Liver (tissue), 9 donors: ENCODE measurements around the gene ALDH2. TPM values are rescaled to one million over a fixed set of nuclear protein-coding genes. Genes with fewer than 3 reads are reported as not detected.

ENCODE experiments used
- DNase-seq: peaks from one replicate; pipeline ENCODE4 v3.0.0-alpha.2; 2017; ENCODE audit warnings: low spot score
- H3K27ac ChIP-seq, 2 donors: one replicate each; pipeline ENCODE4 v1.7.0; 2013; ENCODE audit warnings: inconsistent platforms in 2 of 2, low read length in 2 of 2, control low read depth in 1 of 2, low read depth in 1 of 2, mild to moderate bottlenecking in 1 of 2
- H3K27me3 ChIP-seq, 4 donors: one replicate each; pipeline versions ENCODE4 v1.6.1 to v1.7.0; 2013; ENCODE audit warnings: low read length in 3 of 4, inconsistent platforms in 1 of 4, mild to moderate bottlenecking in 1 of 4, moderate library complexity in 1 of 4; ENCODE audit not compliant: control insufficient read depth in 4 of 4, insufficient read depth in 4 of 4
- H3K36me3 ChIP-seq, 4 donors: one replicate each; pipeline versions ENCODE4 v1.6.1 to v1.7.0; 2013; ENCODE audit warnings: low read length in 3 of 4, mild to moderate bottlenecking in 3 of 4, low read depth in 1 of 4, moderate library complexity in 1 of 4; ENCODE audit not compliant: control insufficient read depth in 4 of 4, insufficient read depth in 3 of 4
- H3K4me1 ChIP-seq, 4 donors: one replicate each; pipeline versions ENCODE4 v1.6.1 to v1.7.0; 2013; ENCODE audit warnings: low read length in 3 of 4, mild to moderate bottlenecking in 3 of 4, moderate library complexity in 1 of 4; ENCODE audit not compliant: control insufficient read depth in 4 of 4, insufficient read depth in 4 of 4
- H3K4me3 ChIP-seq, 3 donors: one replicate each; pipeline versions ENCODE4 v1.6.1 to v1.7.0; 2013; ENCODE audit warnings: low read length in 3 of 3, control low read depth in 1 of 3, low read depth in 1 of 3, mild to moderate bottlenecking in 1 of 3
- H3K9ac ChIP-seq, 2 donors: one replicate each; pipeline ENCODE4 v1.7.0; 2013; ENCODE audit warnings: low read length in 2 of 2, mild to moderate bottlenecking in 2 of 2, moderate library complexity in 2 of 2, control low read depth in 1 of 2, low read depth in 1 of 2
- H3K9me3 ChIP-seq, 4 donors: one replicate each; pipeline versions ENCODE4 v1.6.1 to v1.7.0; 2013; ENCODE audit warnings: low read length in 3 of 4; ENCODE audit not compliant: control insufficient read depth in 4 of 4
- ATF3 ChIP-seq: IDR thresholded peaks from 2 replicates; pipeline ENCODE4 v1.6.1; 2016; ENCODE audit warnings: antibody characterized with exemption
- CTCF ChIP-seq: fragments of 150-350 bp; IDR thresholded peaks from 2 replicates; pipeline ENCODE4 v1.5.1; 2017; ENCODE audit warnings: improper control_type of control experiment, low read depth, low read length; ENCODE audit not compliant: missing input control
- EGR1 ChIP-seq, 2 donors: IDR thresholded peaks; 2 replicates each; pipeline ENCODE4 v1.6.1; 2016 to 2018; ENCODE audit warnings: antibody characterized with exemption in 2 of 2, low read depth in 2 of 2
- FOXA1 ChIP-seq: IDR thresholded peaks from 2 replicates; pipeline ENCODE4 v1.6.1; 2016; ENCODE audit warnings: antibody characterized with exemption
- GABPA ChIP-seq, 2 donors: IDR thresholded peaks in 1 of 2; conservative IDR thresholded peaks in 1 of 2; 2 replicates each; pipeline ENCODE4 v1.6.1; 2016; ENCODE audit warnings: antibody characterized with exemption in 2 of 2, mild to moderate bottlenecking in 1 of 2, moderate library complexity in 1 of 2
- HNF4A ChIP-seq, 2 donors: conservative IDR thresholded peaks; 2 replicates each; pipeline ENCODE4 v1.6.1; 2016; ENCODE audit warnings: antibody characterized with exemption in 2 of 2, mild to moderate bottlenecking in 2 of 2
- JUND ChIP-seq, 2 donors: IDR thresholded peaks; 2 replicates each; pipeline ENCODE4 v1.6.1; 2016; ENCODE audit warnings: antibody characterized with exemption in 2 of 2
- MAX ChIP-seq: IDR thresholded peaks from 2 replicates; pipeline ENCODE4 v1.6.1; 2016; ENCODE audit warnings: antibody characterized with exemption
- NR2F2 ChIP-seq: IDR thresholded peaks from 2 replicates; pipeline ENCODE4 v1.6.1; 2016; ENCODE audit warnings: antibody characterized with exemption
- RAD21 ChIP-seq, 2 donors: IDR thresholded peaks; 2 replicates each; pipeline ENCODE4 v1.6.1; 2016; ENCODE audit warnings: antibody characterized with exemption in 2 of 2, mild to moderate bottlenecking in 2 of 2
- RXRA ChIP-seq, 2 donors: IDR thresholded peaks; 2 replicates each; pipeline ENCODE4 v1.6.1; 2017 to 2018; ENCODE audit warnings: antibody characterized with exemption in 2 of 2, mild to moderate bottlenecking in 1 of 2
- SP1 ChIP-seq: IDR thresholded peaks from 2 replicates; pipeline ENCODE4 v1.6.1; 2018; ENCODE audit warnings: antibody characterized with exemption, mild to moderate bottlenecking
- TAF1 ChIP-seq: conservative IDR thresholded peaks from 2 replicates; pipeline ENCODE4 v1.6.1; 2016; ENCODE audit warnings: antibody characterized with exemption, mild to moderate bottlenecking
- YY1 ChIP-seq: IDR thresholded peaks from 2 replicates; pipeline ENCODE4 v1.6.1; 2016; ENCODE audit warnings: antibody characterized with exemption, mild to moderate bottlenecking
- WGBS: extraction: QIAGEN DNeasy Blood & Tissue Kit; methylation state at CpG from one replicate; pipeline ENCODE4 v1.1.7; 2013; 5-methylcytosine and 5-hydroxymethylcytosine counted together
- polyA plus RNA-seq, 2 donors: library from polyadenylated mRNA; stranded (reverse) in 1 of 2; unstranded in 1 of 2; fragments of 200-250 nt in 1 of 2; fragments of >200 nt in 1 of 2; fragmentation: Nextera tagmentation in 1 of 2; extraction: Ambion mirVana in 1 of 2; gene quantifications; one replicate each; pipeline versions ENCODE4 v1.2.1 to v1.2.3, GENCODE V29; 2013 to 2015
- total RNA-seq, 2 donors: library from RNA; depleted of rRNA; stranded (reverse); fragments of >200 nt; gene quantifications; one replicate each; pipeline ENCODE4 v1.2.3, GENCODE V29; 2014
- TF ChIP-seq, protein P1 (sequence below): IDR thresholded peaks from 2 replicates; pipeline ENCODE4 v1.6.1; 2016; ENCODE audit warnings: antibody characterized with exemption
- TF ChIP-seq, protein P2 (sequence below): IDR thresholded peaks from 2 replicates; pipeline ENCODE4 v1.6.1; 2016; ENCODE audit warnings: antibody characterized with exemption, mild to moderate bottlenecking
- donor health status: healthy.
- donor health status: healthy.
- donor health status: healthy.
- donor health status: healthy.
- donor health status: healthy.

The ALDH2 gene
- total and polyA plus RNA-seq, 4 donors: 93.1 to 849 (median 573) TPM

GRCh38 chr12:111822886-111823285, 56.2 kb downstream of the ALDH2 start:
- Histone ChIP-seq H3K27ac (no peak overlapping the region), H3K9ac (no peak overlapping the region), H3K36me3 (no peaks in the 10 kb centered on the region), H3K4me1 (no peaks in the 10 kb centered on the region), H3K4me3 (no peak overlapping the region), H3K9me3 (no peaks in the 10 kb centered on the region), H3K27me3 (no peaks in the 10 kb centered on the region)
- no peak for DNase-seq
- TF ChIP-seq FOXA1 (no peak), NR2F2 (no peak), YY1 (no peak), GABPA (IDR thresholded peaks at IDR 0.05 in 1 of 2, conservative IDR thresholded peaks at IDR 0.05 in 1 of 2) (no peak), CTCF (no peak), EGR1 (IDR thresholded peaks at IDR 0.05; ENCODE audit: low read depth in 2 of 2) (no peak), ATF3 (no peak), TAF1 (no peak), MAX (no peak), JUND (IDR thresholded peaks at IDR 0.05) (no peak)
- TF ChIP-seq, protein P1, sequence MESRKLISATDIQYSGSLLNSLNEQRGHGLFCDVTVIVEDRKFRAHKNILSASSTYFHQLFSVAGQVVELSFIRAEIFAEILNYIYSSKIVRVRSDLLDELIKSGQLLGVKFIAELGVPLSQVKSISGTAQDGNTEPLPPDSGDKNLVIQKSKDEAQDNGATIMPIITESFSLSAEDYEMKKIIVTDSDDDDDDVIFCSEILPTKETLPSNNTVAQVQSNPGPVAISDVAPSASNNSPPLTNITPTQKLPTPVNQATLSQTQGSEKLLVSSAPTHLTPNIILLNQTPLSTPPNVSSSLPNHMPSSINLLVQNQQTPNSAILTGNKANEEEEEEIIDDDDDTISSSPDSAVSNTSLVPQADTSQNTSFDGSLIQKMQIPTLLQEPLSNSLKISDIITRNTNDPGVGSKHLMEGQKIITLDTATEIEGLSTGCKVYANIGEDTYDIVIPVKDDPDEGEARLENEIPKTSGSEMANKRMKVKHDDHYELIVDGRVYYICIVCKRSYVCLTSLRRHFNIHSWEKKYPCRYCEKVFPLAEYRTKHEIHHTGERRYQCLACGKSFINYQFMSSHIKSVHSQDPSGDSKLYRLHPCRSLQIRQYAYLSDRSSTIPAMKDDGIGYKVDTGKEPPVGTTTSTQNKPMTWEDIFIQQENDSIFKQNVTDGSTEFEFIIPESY: no peak
- TF ChIP-seq, protein P2, sequence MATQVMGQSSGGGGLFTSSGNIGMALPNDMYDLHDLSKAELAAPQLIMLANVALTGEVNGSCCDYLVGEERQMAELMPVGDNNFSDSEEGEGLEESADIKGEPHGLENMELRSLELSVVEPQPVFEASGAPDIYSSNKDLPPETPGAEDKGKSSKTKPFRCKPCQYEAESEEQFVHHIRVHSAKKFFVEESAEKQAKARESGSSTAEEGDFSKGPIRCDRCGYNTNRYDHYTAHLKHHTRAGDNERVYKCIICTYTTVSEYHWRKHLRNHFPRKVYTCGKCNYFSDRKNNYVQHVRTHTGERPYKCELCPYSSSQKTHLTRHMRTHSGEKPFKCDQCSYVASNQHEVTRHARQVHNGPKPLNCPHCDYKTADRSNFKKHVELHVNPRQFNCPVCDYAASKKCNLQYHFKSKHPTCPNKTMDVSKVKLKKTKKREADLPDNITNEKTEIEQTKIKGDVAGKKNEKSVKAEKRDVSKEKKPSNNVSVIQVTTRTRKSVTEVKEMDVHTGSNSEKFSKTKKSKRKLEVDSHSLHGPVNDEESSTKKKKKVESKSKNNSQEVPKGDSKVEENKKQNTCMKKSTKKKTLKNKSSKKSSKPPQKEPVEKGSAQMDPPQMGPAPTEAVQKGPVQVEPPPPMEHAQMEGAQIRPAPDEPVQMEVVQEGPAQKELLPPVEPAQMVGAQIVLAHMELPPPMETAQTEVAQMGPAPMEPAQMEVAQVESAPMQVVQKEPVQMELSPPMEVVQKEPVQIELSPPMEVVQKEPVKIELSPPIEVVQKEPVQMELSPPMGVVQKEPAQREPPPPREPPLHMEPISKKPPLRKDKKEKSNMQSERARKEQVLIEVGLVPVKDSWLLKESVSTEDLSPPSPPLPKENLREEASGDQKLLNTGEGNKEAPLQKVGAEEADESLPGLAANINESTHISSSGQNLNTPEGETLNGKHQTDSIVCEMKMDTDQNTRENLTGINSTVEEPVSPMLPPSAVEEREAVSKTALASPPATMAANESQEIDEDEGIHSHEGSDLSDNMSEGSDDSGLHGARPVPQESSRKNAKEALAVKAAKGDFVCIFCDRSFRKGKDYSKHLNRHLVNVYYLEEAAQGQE: no peak
- 34% methylated on average over 2 of the region's 2 CpGs for WGBS

DNA sequence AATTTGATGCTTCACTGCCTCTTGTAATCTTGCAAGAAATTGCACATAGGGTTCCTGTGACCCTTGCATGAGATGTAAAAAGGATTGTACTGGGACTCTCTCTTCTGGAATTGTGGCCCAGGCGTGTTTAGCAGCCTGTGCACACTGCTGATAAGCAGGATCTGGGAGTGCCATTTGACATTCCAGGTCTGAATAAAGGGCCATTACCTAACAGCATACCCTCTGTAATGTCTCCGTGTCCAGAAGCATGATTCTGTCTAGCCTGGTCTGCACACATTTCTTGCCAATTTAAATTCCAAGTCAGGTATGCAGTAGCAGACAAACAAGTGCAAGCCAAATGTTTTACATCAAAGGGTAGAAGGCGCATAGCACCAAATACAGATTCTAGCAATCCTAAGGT, 57.2 kb downstream of the ALDH2 start:
- H3K27me3 ChIP-seq: no peaks in the 10 kb centered on the region
- no peaks in the 10 kb centered on the region for H3K9me3 ChIP-seq
- H3K36me3 ChIP-seq: no peaks in the 10 kb centered on the region
- H3K9ac ChIP-seq: no peak overlapping the region
- H3K4me3 ChIP-seq: no peak overlapping the region
- DNase-seq: no peak
- WGBS: 74% methylated on average over 3 of the region's 3 CpGs
- H3K27ac ChIP-seq: no peak overlapping the region
- H3K4me1 ChIP-seq: no peaks in the 10 kb centered on the region
- TF ChIP-seq ATF3: no peak
- no peak for TF ChIP-seq JUND (IDR thresholded peaks at IDR 0.05)
- TF ChIP-seq YY1: no peak
- no peak for TF ChIP-seq FOXA1
- no peak for TF ChIP-seq TAF1
- TF ChIP-seq CTCF: no peak
- TF ChIP-seq GABPA (IDR thresholded peaks at IDR 0.05 in 1 of 2, conservative IDR thresholded peaks at IDR 0.05 in 1 of 2): no peak
- TF ChIP-seq RXRA (IDR thresholded peaks at IDR 0.05): no peak
- TF ChIP-seq, protein P1: no peak
- TF ChIP-seq EGR1 (IDR thresholded peaks at IDR 0.05; ENCODE audit: low read depth in 2 of 2): no peak
- TF ChIP-seq MAX: no peak
- no peak for TF ChIP-seq NR2F2
- no peak for TF ChIP-seq RAD21 (IDR thresholded peaks at IDR 0.05)
- TF ChIP-seq SP1: no peak
- no peak for TF ChIP-seq HNF4A (conservative IDR thresholded peaks at IDR 0.05)
